AG04450 (cell line): ENCODE data around the gene MUCL1. TPM values are rescaled to one million over a fixed set of nuclear protein-coding genes. Genes with fewer than 3 reads are reported as not detected.

Experiments used
- CTCF ChIA-PET: fragments of 300-600, 350-600 bp; formaldehyde crosslinking; extraction: SDS; loops from one replicate; lab custom pipeline; 2022; ENCODE audit warnings: antibody characterized with exemption, inconsistent platforms; lab: Charles Lee
- POLR2A ChIA-PET: fragments of 350-600 bp; formaldehyde crosslinking; extraction: SDS; loops from one replicate; lab custom pipeline; 2021; ENCODE audit warnings: antibody characterized with exemption, inconsistent platforms; lab: Yijun Ruan, JAX
- DNase-seq: peaks from one replicate; pipeline ENCODE4 v3.0.0-alpha.2; 2011; ENCODE audit warnings: low read depth, low spot score
- H3K27ac ChIP-seq: one replicate; pipeline ENCODE4 v1.5.1; 2012; ENCODE audit warnings: low read depth, low read length, control low read depth
- H3K27me3 ChIP-seq: one replicate; pipeline ENCODE4 v1.6.0; 2012; ENCODE audit warnings: low read length; ENCODE audit not compliant: control insufficient read depth, insufficient read depth
- H3K4me3 ChIP-seq: 2 replicates; pipeline ENCODE4 v1.5.1; 2011; ENCODE audit warnings: mild to moderate bottlenecking, low read depth, low read length, control low read depth
- H3K9me3 ChIP-seq: 2 replicates; pipeline ENCODE4 v1.5.1; 2012; ENCODE audit warnings: low read length; ENCODE audit not compliant: control insufficient read depth, insufficient read depth
- CTCF ChIP-seq: IDR thresholded peaks from 2 replicates; pipeline ENCODE4 v1.5.1; 2011; ENCODE audit warnings: low read depth, low read length, control low read depth, inconsistent platforms
- polyA plus RNA-seq: library from polyadenylated mRNA; depleted of rRNA; stranded (reverse); fragments of >200 nt; gene quantifications from 2 replicates; pipeline ENCODE4 v1.2.3, GENCODE V29; 2011; rRNA removed

Gene MUCL1
- polyA plus RNA-seq, 1 experiment, result not detected

DNA sequence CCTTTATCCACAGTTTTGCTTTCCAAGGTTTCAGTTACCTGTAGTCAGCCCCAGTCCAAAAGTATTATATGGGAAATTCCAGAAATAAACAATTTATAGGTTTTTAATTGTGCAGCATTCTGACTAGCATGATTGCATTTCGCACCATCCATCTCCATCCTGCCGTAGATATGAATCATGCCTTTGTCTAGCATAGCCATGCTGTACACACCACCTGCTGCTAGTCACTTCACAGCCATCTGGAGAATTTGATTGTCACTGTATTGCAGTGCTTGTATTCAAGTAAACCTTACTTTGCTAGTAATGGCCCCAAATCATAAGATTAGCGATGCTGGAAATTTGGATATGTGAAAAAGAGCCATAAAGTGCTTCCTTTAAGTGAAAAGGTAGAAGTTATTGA is 36.0 kb downstream of the MUCL1 start:
- Histone ChIP-seq H3K27me3 (no peaks in the 10 kb centered on the region), H3K27ac (no peak overlapping the region), H3K4me3 (no peak overlapping the region), H3K9me3 (no peaks in the 10 kb centered on the region)
- no peak for TF ChIP-seq CTCF
- DNase-seq, result no peak
- ChIA-PET POLR2A (no interaction called here), CTCF (no interaction called here)

DNA sequence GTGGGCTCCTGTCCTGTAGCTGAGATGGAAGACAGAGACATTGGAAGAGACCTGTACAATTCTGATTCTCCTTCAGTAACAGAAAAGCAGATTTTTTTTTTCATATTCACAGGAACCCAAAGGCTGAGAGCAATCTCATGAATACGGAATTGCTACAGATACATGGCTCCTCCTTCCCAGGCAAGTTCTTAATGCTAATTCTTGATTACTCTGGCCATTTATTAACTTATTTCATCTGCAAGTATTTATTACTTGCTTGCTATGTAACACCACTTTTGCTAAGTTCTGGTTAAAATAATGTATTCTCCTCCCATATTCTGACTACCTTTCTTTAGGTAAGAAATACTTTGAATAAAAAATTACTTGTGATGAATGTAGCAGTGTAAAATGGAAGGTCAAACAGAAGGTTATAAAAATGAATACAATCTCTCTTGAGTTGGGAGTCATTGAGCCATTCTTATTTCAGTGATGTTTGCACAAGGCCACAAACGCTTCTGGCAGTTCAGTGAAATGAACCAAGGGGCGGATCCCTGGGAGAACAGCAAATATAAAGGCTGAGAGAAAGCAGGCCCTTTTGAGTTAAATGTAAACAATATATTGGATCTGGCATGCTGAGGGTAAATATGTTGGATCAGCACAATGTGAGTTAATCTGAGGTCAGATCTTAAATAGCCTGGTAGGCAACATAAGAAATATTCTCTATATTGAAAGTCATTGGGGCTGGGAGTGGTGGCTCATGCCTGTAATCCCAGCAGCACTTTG is 37.6 kb downstream of the MUCL1 start:
- no peak for DNase-seq
- POLR2A ChIA-PET, result no interaction called here
- TF ChIP-seq CTCF, result no peak
- Histone ChIP-seq H3K4me3 (no peak overlapping the region), H3K27ac (no peak overlapping the region), H3K9me3 (no peaks in the 10 kb centered on the region), H3K27me3 (no peaks in the 10 kb centered on the region)
- CTCF ChIA-PET, result no interaction called here

Other genes starting within 250 kb of the MUCL1 start
- gene LACRT, start 219.6 kb upstream of the MUCL1 start, polyA plus RNA-seq, result not detected in 2 replicates
- gene DCD, start 206.2 kb upstream of the MUCL1 start, polyA plus RNA-seq, result not detected in 2 replicates
- not detected in 2 replicates for gene TESPA1, start 130.2 kb downstream of the MUCL1 start, polyA plus RNA-seq
- not detected in 2 replicates for gene NEUROD4, start 165.5 kb downstream of the MUCL1 start, polyA plus RNA-seq